ENCODE results near the gene IRF8.
"Not testable (repeated sequence)": the region's sequence is repeated elsewhere in the genome, so short reads cannot be mapped to it uniquely, and the experiment has no call there.

IRF8 gene, protein sequence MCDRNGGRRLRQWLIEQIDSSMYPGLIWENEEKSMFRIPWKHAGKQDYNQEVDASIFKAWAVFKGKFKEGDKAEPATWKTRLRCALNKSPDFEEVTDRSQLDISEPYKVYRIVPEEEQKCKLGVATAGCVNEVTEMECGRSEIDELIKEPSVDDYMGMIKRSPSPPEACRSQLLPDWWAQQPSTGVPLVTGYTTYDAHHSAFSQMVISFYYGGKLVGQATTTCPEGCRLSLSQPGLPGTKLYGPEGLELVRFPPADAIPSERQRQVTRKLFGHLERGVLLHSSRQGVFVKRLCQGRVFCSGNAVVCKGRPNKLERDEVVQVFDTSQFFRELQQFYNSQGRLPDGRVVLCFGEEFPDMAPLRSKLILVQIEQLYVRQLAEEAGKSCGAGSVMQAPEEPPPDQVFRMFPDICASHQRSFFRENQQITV

DNA sequence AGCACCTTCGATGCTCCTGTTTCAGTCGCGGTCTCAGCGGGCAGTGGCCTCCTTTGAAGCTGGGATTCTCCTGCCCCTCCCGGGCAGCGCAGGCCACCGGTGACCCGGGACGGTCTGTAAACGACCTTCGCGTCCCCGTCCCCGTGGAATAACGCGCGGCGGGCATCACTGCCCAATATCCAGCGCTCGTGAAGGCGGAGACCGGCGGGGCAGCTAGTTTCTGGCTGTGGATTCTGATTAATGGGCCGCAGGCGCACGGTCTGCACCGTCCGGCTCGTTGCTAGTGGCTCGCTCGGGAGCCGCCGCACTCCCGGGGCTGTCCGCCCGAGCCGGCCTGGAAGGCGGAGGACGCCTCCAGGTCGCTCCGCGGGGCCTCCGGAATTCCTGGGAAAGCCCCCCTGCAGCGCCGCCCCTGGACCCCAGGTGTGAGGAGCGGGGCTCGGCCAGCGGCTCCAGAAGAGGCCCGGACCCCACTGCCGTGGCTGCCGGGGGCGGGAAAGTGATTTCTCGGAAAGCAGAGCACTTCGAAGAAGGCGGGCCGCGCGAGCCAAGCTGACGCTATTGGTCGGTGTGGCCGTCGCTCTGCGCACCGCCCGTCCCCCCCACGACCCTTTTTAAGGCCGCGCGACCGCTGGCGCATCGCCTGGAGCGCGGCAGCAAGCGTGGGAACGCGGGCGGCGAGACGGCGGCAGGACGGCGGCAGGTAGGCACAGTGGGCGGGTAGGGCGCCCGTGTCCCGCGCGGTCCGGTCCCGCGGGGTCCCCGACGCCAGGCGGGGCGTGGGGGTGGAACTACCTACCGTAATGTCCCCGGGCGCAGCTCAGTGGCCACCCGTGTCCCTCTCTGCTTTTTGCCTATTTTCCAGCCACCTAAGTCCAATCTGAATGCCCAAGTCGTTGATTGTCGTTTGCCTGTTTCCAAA, at the start of gene IRF8:
Gene IRF8 (plus strand): TSS at position 642 of the 922 bp plus-strand sequence. CDS start 3,854 bp downstream, outside the sequence.
- DNase-seq, result peak; percentile 85

DNA sequence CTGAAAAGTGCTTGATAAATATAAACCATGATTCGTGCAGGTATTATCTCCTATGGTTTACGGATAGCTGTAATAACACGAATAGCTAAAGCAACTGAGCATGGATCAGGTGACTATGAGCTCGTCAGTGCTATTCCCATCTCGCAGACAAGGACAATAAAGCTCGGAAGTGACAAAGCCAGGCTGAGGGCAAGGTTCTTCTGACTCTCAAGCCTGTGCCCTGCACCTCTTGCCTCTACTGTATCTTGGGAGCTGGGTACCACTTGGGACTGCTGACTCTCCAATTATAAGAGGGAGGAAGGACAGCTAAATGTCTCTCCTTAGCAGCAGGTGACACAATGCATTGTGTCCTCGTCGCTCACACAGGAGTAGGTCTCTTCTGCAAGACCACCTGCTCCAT, 49.6 kb upstream of the IRF8 start:
- DNase-seq, result no peak

DNA sequence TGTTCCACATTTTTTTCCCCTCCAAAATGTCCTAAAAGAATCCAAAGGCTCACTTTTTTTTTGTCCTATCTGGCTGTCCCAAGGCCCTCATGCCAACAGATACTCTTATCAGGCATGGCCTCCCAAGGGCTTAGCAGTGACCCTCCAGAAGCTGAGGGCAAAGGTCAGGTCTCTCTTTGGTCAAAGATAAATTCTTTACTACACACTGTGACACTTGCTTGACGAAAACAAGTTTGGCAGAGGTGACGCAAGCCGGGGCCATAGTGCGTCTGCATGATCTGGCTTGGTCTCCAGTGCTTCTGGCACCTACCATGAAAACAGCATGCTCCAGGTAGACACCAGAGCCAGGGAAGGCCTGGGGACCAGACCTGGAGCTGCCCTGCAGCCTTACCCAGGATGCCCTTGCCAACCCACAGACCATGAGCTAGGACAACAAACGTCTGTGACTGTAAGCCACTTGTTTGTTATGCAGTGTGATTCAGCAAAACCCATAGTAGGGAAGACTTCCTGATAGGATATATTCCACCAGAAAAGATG, 48.5 kb upstream of the IRF8 start:
- no peak for DNase-seq

DNA sequence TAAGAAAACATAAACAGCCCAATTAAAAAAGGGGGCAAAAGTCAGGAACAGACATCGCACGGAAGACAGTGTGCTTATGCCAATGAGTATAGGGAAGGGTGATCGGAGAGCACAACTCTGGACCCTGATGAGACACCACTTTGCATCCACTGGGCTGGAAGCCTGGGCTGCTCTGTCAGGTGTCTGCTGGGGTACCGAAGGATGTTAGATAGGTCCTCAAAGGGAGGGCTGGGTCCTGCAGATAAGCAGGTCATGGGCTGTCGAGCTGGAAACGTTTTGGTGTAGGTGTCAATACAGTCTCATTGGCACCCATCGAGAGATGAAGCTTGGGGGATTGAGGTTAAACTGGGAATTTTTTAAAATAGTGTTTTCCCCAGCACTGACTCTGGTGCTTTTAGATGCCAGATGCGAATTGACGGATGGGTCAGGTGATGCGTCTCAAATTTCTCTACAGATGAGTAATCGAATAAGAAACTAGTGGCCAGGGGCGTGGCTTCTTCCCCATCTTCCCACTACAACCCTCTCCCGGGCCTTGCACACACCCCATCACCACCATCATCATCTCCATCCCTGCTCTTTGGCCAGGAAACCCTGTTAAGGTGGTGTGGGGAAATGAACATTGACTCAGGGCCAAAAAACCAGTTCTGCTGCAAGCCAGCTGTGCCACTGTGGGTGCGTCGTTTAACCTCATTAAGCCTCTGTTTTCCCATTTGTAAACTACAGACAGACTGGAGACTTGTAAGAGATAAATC, 47.8 kb upstream of the IRF8 start:
- peak; percentile 58 for DNase-seq

DNA sequence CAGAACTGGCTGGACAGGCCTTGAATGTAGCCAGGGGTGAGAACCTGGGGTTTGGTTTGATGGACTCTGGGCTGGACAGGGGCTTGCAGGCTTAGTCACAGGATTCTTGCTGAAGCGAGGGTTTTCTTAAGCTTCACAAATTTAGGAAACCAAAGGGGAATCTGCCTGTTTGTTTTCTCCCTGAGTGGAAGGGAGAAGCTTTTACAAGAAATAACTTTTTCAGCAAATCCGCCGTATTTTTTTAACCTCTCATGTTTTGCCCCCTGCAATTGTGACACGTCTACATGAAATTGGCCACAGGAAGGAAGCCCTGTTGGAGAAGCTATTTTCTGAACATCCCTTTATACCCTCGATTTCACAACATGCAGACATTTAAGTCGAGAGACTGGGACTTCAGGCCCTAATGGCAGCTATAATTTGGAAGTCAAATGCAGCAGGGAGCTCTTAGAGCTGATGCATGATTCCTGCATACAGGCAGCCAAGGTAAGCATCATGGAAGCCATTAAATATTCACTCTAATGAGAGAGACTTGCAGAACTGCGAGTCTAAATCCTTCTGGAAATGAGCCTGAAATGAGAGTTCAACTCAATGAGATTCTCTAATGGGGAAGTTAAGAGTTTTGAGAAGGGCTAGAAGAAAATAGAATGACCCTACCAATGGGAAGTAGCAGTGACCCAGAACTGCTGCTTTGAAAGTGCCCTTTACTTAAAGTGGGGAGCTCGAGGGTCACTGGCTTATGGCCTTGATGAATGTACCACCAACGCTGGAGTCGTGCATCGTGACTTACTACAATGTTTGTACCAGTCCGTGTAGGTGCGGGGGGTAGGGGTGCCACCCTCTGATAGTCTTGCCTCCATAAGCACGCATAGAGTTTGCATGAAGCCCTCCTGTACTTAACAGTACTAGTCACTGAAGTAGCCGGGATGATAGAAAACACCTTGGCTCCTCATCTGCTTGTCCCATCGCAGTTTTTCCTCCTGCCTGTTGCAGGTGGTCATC, 45.1 kb upstream of the IRF8 start:
- DNase-seq, result peak; percentile 92

DNA sequence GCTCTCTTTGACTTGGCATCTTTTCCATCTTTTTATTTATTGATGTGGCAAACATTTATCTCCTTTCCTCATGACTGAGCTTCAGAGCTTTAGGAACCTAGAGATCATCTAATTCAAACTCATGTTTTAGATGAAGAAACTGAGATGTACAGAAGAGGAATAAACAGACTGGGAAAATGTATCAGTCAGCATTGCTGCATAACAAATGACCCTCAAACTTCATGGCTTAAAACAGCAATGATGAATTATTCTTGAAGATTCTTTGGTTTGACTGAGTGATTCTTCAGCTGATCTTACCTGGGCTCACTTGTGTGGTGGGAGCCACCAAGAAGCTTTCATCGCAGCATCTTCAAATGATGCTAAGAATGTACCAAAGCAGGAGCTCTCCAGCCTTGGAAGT, 44.0 kb upstream of the IRF8 start:
- DNase-seq, result no peak

DNA sequence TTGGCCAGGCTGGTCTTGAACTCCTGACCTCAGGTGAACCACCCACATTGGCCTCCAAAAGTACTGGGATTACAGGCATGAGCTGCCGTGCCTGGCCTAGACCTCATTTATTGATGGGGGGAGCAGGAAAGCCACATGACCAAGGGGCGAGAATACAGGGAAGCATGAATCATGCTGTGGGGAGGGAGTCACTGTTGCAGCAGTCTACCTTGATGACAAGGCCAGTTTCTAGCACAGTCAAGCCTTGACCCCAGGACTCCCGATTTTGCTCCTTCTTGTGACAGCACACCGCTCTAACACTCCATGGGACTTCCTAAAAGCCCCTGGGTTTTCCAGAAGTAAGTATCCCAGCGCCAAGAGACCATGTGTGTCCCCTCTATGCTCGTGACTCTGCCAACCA, 42.9 kb upstream of the IRF8 start:
- DNase-seq, result peak; percentile 54

DNA sequence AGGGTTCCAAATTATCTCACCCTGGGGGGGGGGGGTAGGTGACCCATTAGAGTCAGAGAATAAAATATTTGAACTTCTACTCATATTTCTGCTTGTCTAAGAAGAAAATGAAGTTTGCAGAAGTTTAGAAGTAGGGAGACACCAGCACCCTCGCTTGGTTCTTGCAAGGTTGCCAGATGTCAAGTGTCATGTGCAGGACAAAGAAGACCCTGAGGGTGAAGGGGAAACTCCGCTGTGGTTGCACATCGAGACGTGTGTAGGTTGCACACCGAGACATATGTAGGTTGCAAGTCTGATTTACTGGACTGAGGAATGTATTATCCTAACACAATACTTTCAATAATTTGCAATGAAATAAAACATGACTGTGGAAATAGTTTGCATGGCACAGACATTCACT, 42.4 kb upstream of the IRF8 start:
- DNase-seq, result no peak

DNA sequence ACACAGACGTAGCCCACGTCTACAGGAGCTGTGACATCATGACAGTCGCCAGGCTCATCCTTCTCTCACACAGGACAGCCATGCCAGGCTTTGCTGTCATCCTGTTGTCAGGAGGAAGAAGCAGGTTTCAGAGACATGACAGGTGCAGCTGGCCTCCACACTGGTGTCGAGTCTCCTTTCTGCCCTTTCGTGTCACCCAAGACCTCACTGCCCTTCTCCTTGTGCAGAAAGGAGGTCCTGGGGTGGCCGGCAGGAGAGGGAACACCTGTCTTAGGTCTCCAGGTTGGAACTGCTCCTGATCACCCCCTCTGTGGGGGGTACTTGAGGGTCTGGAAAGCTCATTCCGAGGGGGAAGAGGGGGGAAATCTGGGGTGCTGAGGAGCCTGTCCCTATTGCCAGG, 41.6 kb upstream of the IRF8 start:
- DNase-seq, result no peak

DNA sequence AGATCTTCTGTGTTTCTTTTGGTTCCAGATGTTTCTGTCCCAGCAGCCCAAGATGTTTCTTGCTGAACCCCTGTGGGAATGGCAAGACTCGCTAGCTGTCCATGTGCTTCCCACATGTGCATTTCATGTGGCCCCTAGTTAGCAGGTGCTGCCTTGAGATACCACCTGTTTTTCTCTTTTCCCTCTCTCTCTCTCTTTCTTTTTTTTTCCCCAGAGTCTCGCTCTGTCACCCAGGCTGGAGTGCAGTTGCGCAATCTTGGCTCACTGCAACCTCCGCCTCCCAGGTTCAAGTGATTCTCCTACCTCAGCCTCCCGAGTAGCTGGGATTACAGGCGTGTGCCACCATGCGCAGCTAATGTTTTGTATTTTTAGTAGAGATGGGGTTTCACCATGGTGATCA, 40.4 kb upstream of the IRF8 start:
- not testable (repeated sequence) for DNase-seq

DNA sequence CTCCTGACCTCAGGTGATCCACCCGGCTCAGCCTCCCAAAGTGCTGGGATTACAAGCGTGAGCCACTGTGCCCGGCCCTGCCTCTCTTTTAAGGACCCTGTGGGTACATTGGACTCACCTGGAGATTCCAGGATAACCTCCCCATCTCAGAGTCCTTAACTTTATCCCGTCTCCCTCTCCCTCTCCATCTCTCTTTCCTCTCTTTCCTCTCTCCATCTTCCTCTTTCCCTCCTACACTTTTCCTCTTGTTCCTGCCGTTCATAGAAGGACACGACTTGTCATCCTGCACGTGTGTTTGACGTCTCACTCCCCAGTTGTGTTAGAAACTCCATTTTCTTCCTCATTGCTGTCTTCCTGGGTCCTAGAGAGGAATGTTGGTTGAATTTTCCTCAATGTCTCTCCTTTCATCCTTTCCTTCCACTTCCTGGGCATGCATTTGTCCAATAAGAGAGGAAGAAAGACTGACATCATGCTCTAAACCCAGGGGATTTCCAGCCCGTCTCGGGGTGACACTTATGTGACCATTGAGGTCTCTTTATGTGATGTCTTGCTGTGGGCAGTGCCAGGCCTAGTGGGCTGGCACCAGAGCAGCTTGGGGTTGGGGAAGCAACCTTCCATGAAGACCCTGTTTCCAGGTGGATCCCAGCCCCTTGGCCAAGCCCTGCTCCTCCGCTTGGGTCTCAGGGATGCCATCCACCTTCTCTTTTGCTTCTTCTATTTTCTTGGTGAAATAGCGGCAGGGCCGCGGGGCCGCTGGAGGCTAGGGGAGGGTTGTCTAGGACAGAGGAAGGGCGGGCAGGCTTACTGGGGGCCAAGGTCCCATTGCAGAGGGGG, 39.8 kb upstream of the IRF8 start:
- DNase-seq, result no peak

DNA sequence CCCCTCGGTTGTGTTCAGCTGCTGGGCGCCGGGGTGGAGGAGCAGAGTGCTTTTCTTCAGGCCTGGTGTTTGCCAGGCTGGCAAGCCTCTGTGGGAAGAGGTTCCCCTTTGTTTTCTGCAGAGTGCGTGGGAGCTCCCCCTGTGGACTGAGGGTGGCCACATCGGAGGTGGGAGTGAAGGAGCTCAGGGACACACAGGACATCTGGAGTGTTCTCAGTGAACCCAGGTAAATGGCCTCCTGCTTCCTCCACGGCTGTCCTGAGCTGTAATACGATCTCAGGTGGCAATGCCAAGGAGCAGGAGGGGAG, 39.2 kb upstream of the IRF8 start:
- DNase-seq, result peak; percentile 24

DNA sequence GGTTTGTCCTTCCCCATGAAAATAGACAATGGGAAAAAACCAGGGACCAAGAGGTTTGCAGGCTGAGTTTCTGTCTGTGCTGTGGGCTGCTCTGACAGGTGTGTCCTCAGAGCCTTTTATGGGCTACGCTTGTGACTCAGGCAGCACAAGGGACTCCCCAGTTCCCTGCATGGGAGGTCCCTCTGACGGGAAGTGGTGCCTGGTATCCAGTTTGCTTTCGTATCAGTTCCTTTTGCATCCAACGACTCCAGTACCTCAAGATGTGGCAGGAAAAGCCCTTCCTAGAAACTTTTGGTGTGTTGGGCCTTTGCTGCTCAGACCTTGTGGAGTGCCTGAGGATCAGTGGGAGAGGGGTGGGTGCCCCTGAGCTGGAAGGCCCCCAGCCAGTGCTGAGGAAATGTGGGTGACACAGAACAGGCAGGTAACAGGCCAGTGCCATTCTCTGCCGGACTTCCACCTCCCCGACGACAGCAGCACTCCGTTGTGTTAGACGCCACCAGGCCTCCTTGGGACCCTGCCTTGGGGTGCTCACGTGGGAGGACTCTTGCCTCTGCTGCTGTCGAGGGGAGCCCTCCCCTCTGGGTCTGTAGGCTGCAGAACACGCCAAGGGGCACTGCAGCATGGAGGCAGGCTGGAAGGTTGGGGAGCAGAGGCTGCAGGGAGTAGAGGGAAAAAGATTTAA, 38.4 kb upstream of the IRF8 start:
- DNase-seq, result peak; percentile 38

DNA sequence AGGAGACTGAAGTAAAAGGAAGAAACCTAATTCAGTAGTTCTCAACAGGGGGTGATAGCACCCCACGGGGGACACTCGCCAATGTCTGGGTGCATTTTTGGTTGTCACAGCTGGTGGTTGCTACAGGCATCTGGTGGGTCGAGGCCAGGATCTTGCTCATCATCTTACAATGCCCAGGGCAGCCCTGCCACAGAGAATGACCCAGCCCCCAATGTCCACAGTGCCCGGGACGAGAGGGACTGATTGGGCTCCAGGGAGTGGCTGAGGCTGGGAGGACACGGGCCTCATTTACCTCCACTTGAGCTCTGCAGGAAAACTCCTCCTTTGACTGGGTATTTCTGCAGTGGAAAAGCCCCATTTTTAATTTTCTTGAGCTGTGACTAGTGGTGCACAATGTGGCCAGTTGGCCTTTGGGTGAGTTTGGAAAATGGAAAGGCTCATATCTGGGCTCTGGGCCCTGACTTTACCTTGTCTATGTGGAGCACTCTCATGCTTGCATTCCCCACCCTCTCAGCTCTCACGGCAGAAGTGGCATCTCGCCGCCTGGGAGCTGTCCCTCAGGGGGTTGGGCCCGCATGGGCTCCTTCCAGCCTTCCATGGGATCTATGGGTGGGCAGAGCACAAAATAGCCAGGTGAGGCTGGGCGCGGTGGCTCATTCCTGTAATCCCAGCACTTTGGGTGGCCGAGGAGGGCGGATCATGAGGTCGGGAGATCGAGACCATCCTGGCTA, 37.7 kb upstream of the IRF8 start:
- no peak for DNase-seq

DNA sequence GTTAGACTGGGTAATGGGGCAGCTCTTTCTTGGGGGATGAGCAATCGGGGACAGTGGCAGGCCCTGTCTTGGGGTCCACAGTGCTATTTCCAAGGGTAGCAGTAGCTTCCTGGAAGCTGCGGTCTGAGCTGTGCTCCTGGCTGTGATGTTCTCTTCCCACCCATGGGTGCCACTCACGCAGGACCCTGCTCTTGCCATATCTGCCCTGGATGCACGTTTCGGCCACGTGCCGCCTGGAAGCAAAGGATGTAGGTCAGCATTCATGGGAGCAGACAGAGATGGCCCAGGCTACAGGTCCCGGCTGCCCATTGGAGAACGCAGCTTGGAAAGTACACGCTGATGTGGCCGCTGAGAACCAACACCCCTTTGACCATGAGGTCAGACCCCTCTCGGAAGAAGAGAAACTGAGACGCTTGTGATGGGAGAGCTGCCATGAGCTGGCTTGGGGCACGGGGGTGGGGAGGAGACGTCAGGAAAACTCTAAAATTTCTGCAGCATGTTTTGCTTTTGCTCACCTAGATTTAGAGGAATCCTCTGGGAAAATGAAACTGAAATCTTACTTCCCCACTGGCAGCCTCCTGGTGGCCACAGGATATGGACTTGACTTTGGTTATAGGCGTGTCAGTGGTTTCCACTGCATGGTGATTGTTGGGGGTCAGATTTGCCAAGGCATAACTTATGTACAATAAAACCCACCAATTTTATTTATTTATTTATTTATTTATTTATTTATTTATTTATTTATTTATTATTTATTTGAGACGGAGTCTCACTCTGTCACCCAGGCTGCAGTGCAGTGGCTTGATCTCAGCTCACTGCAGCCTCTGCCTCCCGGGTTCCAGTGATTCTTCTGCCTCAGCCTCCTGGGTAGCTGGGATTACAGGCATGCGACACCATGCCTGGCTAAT, 36.2 kb upstream of the IRF8 start:
- peak; percentile 13 for DNase-seq

DNA sequence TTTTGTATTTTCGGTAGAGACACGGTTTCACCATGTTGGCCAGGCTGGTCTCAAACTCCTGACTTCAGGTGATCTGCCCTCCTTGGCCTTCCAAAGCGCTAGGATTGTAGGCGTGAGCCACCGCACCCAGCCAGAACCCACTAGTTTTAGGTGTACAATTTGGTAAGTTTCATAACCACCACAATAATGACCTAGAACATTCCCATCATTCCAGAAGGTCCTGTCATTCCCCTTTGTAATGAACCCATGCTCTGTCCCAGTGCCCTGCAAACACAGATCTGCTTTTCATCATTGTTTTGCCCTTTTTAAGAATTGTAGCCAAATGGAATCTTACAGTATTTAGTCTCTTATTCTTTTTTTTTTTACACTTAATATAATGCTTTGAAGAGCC, 35.6 kb upstream of the IRF8 start:
- no peak for DNase-seq

DNA sequence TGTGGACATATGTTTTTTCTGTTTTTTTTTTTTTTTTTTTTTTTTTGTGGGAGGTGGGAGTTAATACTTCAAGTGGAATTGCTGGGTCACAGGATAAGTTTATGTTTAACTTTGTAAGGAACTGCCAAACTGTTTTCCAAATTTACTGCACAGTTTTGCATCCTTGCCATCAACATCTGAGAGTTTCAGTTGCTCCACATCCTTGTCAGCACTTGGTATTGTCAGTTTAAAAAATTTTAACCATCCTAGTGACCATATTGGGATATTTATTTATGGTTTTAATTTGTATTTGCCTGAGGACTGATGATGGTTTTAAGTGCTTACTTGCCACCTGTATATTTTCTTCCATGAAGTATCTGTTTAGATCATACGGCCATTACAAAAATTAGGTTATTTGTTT, 34.0 kb upstream of the IRF8 start:
- DNase-seq, result no peak

DNA sequence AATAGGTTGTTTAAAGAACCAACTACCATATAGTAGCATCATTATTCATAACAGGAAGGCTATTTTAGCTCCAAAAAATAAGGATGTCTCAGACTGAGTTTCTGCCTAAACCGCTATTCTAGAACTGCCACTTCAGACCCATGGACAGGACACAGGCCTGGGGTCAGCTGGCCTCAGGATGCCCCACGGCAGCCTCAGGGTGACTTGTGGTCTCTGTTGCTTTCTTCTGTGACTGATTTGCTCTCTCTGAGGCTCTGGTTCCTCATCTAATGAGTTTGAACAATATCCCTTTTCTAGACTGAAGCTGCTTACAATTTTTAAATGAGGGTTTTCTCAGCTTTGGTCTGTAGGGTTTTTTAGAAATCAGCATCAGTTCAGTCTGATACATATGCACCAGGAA, 31.8 kb upstream of the IRF8 start:
- DNase-seq, result peak; percentile 42
